B cell (primary cell): ENCODE results near the gene DIS3L2. TPM values are rescaled to one million over a fixed set of nuclear protein-coding genes. Genes with fewer than 3 reads are reported as not detected.

Experiments
- ATAC-seq: fragments of 200-7000 bp; cut with Tn5 transposase; one replicate; pipeline ENCODE4 v1.10.0; 2021; ENCODE audit warnings: low read depth, mild to moderate bottlenecking, moderate number of reproducible peaks, moderate library complexity
- CTCF ChIA-PET: fragments of 350-600 bp; sonication (Branson Sonifier 250); formaldehyde crosslinking; loops from one replicate; lab custom pipeline; 2021; ENCODE audit warnings: antibody characterized with exemption, inconsistent platforms; lab: Charles Lee
- POLR2A ChIA-PET: fragments of 350-600 bp; sonication (Branson Sonifier 250); formaldehyde crosslinking; loops from one replicate; lab custom pipeline; 2021; ENCODE audit warnings: antibody characterized with exemption; lab: Charles Lee
- DNase-seq: peaks from one replicate; pipeline ENCODE4 v3.0.0; 2013
- H2AFZ ChIP-seq: 2 replicates; pipeline ENCODE4 v1.6.1; 2012; ENCODE audit warnings: mild to moderate bottlenecking, low read depth, low read length; ENCODE audit not compliant: insufficient read depth, poor library complexity, severe bottlenecking
- H3K27ac ChIP-seq, 2 donors: 1 replicate in 1 of 2; 2 replicates in 1 of 2; pipeline ENCODE4 v1.5.1; 2012 to 2013; ENCODE audit warnings: low read length in 2 of 2, mild to moderate bottlenecking in 2 of 2, moderate library complexity in 1 of 2
- H3K27me3 ChIP-seq, 4 experiments: fragments of 200-600 bp in 1 of 4; sonication (generic) in 1 of 4; replicated peaks in 1 of 4; 1 replicate in 2 of 4; 2 replicates in 2 of 4; pipeline versions ENCODE4 v1.6.1 to v1.7.0; 2013 to 2016; ENCODE audit warnings: low read length in 3 of 4, mild to moderate bottlenecking in 2 of 4, mixed read lengths in 1 of 4, moderate library complexity in 1 of 4; ENCODE audit not compliant: insufficient read depth in 4 of 4, control insufficient read depth in 3 of 4; ENCODE audit errors: control extremely low read depth in 1 of 4
- H3K36me3 ChIP-seq, 2 experiments: replicated peaks in 1 of 2; 1 replicate in 1 of 2; 2 replicates in 1 of 2; pipeline versions ENCODE4 v1.6.1 to v1.7.1; 2013; ENCODE audit warnings: low read length in 1 of 2; ENCODE audit not compliant: insufficient read depth in 2 of 2, control insufficient read depth in 1 of 2; ENCODE audit errors: control extremely low read depth in 1 of 2, extremely low read depth in 1 of 2
- H3K4me1 ChIP-seq, 2 donors: fragments of 200-600 bp in 1 of 2; sonication (generic) in 1 of 2; 1 replicate in 1 of 2; 2 replicates in 1 of 2; pipeline versions ENCODE4 v1.5.1 to v1.6.1; 2013 to 2017; ENCODE audit warnings: low read length in 2 of 2; ENCODE audit not compliant: control insufficient read depth in 2 of 2, insufficient read depth in 2 of 2
- H3K4me2 ChIP-seq: replicated peaks from 2 replicates; pipeline ENCODE3; 2012; ENCODE audit warnings: mild to moderate bottlenecking, low read depth, low read length; ENCODE audit not compliant: poor library complexity, severe bottlenecking
- H3K4me3 ChIP-seq, 5 experiments: fragments of 200-600 bp in 1 of 5; sonication (generic) in 1 of 5; 1 replicate in 3 of 5; 2 replicates in 2 of 5; pipeline versions ENCODE4 v1.5.1 to v1.7.0; 2011 to 2016; ENCODE audit warnings: low read length in 4 of 5, mild to moderate bottlenecking in 4 of 5, low read depth in 2 of 5, control low read depth in 1 of 5, moderate library complexity in 1 of 5; ENCODE audit not compliant: insufficient read depth in 1 of 5; ENCODE audit errors: control extremely low read depth in 1 of 5, extremely low read depth in 1 of 5
- H3K79me2 ChIP-seq: fragments of 200-600 bp; sonication (generic); one replicate; pipeline ENCODE4 v1.6.0; 2016; ENCODE audit warnings: low read length; ENCODE audit not compliant: control insufficient read depth, insufficient read depth
- H3K9ac ChIP-seq: fragments of 200-600 bp; sonication (generic); 2 replicates; pipeline ENCODE4 v1.6.1; 2017; ENCODE audit warnings: mild to moderate bottlenecking, low read length, moderate library complexity
- H3K9me3 ChIP-seq, 3 donors: one replicate each; pipeline versions ENCODE4 v1.6.1 to v1.7.1; 2013; ENCODE audit warnings: low read length in 2 of 3; ENCODE audit not compliant: control insufficient read depth in 2 of 3, insufficient read depth in 1 of 3; ENCODE audit errors: control extremely low read depth in 1 of 3
- H4K20me1 ChIP-seq: 2 replicates; pipeline ENCODE4 v1.6.0; 2012; ENCODE audit warnings: mild to moderate bottlenecking, low read length; ENCODE audit not compliant: insufficient read depth, control insufficient read depth, poor library complexity, severe bottlenecking
- H3K27ac Mint-ChIP-seq: one replicate; pipeline ENCODE4 v1.8.0; 2021; ENCODE audit warnings: mixed read lengths
- H3K27me3 Mint-ChIP-seq: one replicate; pipeline ENCODE4 v1.8.0; 2021; ENCODE audit warnings: mixed read lengths
- H3K4me1 Mint-ChIP-seq: one replicate; pipeline ENCODE4 v1.8.0; 2021; ENCODE audit warnings: mixed read lengths
- H3K4me3 Mint-ChIP-seq: one replicate; pipeline ENCODE4 v1.8.0; 2021; ENCODE audit warnings: mixed read lengths
- H3K9me3 Mint-ChIP-seq: one replicate; pipeline ENCODE4 v1.8.0; 2022; ENCODE audit warnings: mixed read lengths; ENCODE audit not compliant: insufficient read depth
- EZH2 ChIP-seq: IDR thresholded peaks from 2 replicates; pipeline ENCODE4 v1.6.1; 2012; ENCODE audit warnings: borderline replicate concordance, low read depth, mild to moderate bottlenecking, moderate library complexity, low read length; ENCODE audit not compliant: insufficient read depth, poor library complexity, severe bottlenecking
- whole genome bisulfite sequencing: methylation state at CpG from one replicate; pipeline ENCODE4 v1.1.5; 2013; ENCODE audit warnings: missing lambda C conversion rate; ENCODE audit not compliant: insufficient coverage; 5-methylcytosine and 5-hydroxymethylcytosine counted together
- intact Hi-C: fragments of 100-400 bp; cut with micrococcal nuclease; formaldehyde crosslinking; loops from one replicate; pipeline ENCODE4 v1.10.0; 2022
- polyA plus RNA-seq: library from polyadenylated mRNA; depleted of rRNA; stranded (reverse); fragments of >200 nt; gene quantifications from 2 replicates; pipeline ENCODE4 v1.2.3, GENCODE V29; 2012
- total RNA-seq, 2 donors: library from RNA; stranded (reverse); fragments of 120-200 nt in 1 of 2; gene quantifications; 1 replicate in 1 of 2; 2 replicates in 1 of 2; pipeline versions ENCODE4 v1.2.3 to v1.2.4, GENCODE V29; 2013 to 2022
- TF ChIP-seq, protein P1 (sequence below): fragments of 200-600 bp; IDR thresholded peaks from one replicate; pipeline ENCODE4 v1.8.0; 2022; ENCODE audit warnings: antibody characterized with exemption, mild to moderate bottlenecking

The DIS3L2 gene
- total and polyA plus RNA-seq, 2 donors (not counting 1 experiment from before 2014, with no cell fraction given) = 34.5 to 70.1 TPM

DNA sequence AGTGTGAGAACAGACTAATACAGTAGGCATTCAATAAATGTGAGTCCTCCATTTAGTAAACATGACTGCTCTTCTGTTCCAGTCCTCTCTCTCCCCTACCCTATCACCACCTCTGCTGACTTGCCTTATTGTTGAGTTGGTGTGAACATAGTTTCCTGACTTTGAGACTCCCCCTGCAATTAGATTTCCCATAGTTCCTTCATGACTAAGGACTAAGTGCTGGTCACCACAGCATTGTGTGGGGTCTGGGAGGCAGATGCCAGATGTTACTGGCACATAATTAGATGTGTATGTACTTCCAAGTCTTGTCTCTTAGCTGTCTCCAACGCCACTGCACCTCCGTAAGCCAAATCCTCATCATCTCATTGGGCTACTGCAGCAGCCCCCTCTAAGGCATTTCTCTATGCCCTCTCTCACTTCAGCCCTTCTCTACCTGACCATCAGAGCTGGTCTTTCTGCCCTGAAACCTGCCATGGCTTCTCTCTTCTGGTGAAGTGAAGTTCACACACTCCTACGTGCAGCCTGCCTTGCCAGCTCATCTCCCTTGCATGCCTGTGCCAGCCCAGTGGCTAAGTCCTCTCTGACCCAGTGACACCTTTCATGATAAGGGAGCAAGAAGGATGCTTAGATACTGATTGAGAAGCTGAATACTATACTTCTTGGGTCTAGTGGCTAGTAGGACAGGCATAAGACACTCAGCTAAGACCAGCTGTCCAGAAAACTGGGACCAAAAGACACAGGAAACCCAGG lies 335.4 kb downstream of the DIS3L2 start:
- Mint-ChIP-seq H3K27ac (no peak overlapping the region), H3K4me1 (peaks cover 10% of the 10 kb centered on the region), H3K9me3 (no peaks in the 10 kb centered on the region), H3K27me3 (no peaks in the 10 kb centered on the region), H3K4me3 (no peak overlapping the region)
- no peak overlapping the region for H3K4me2 ChIP-seq
- no peak for TF ChIP-seq EZH2
- TF ChIP-seq, protein P1, sequence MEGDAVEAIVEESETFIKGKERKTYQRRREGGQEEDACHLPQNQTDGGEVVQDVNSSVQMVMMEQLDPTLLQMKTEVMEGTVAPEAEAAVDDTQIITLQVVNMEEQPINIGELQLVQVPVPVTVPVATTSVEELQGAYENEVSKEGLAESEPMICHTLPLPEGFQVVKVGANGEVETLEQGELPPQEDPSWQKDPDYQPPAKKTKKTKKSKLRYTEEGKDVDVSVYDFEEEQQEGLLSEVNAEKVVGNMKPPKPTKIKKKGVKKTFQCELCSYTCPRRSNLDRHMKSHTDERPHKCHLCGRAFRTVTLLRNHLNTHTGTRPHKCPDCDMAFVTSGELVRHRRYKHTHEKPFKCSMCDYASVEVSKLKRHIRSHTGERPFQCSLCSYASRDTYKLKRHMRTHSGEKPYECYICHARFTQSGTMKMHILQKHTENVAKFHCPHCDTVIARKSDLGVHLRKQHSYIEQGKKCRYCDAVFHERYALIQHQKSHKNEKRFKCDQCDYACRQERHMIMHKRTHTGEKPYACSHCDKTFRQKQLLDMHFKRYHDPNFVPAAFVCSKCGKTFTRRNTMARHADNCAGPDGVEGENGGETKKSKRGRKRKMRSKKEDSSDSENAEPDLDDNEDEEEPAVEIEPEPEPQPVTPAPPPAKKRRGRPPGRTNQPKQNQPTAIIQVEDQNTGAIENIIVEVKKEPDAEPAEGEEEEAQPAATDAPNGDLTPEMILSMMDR = no peak
- CTCF ChIA-PET = interaction anchor here (0.7 to 1.3 kb wide), 2 partner anchors 13 to 29 kb away, joined by 3 to 4 read pairs; no protein-coding TSS in a partner anchor
- H3K9ac ChIP-seq = no peak overlapping the region
- peaks cover 0 to 34% of the 10 kb centered on the region in 2 experiments for H3K36me3 ChIP-seq
- no peaks in the 10 kb centered on the region for H3K79me2 ChIP-seq
- H3K4me3 ChIP-seq = no peak overlapping the region
- no peak overlapping the region for H3K27ac ChIP-seq
- H4K20me1 ChIP-seq = no peaks in the 10 kb centered on the region
- no peaks in the 10 kb centered on the region for H3K27me3 ChIP-seq
- WGBS = 100% methylated on average over 3 of the region's 3 CpGs
- intact Hi-C loops = no loop called here
- no peak for DNase-seq
- H2AFZ ChIP-seq = no peak overlapping the region
- no peak for ATAC-seq
- POLR2A ChIA-PET = no interaction called here
- H3K9me3 ChIP-seq = no peaks in the 10 kb centered on the region
- peaks cover 0 to 5% of the 10 kb centered on the region in 2 donors for H3K4me1 ChIP-seq

DNA sequence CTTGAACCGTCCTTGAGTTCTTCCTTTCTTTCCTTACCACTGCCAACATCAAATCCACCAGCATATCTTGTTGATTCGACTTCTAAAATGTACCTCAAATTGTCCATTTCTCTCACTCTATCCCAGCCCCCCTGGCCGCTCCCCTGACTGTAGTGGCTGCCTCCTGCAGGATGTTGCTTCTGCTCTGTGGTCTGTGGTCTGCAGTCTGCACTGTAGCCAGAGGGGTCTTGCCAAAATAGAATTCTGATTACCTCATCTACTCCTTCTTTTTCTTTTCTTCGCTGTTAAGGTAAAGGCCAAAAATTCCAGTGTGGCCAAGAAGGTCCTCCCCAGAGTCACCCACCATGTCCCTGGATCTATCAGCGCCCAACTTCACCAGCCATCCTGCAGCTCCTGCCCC lies 337.6 kb downstream of the DIS3L2 start:
- TF ChIP-seq EZH2 = no peak
- TF ChIP-seq, protein P1 = no peak
- no peaks in the 10 kb centered on the region for H3K9me3 Mint-ChIP-seq
- H3K9ac ChIP-seq = no peak overlapping the region
- H3K4me1 ChIP-seq = no peaks in the 10 kb centered on the region
- H3K4me2 ChIP-seq = no peak overlapping the region
- ATAC-seq = no peak
- H4K20me1 ChIP-seq = no peaks in the 10 kb centered on the region
- no peaks in the 10 kb centered on the region for H3K27me3 Mint-ChIP-seq
- H2AFZ ChIP-seq = no peak overlapping the region
- H3K79me2 ChIP-seq = no peaks in the 10 kb centered on the region
- no peak overlapping the region for H3K27ac ChIP-seq
- CTCF ChIA-PET = no interaction called here
- 34% methylated on average over 5 of the region's 5 CpGs for WGBS
- no peaks in the 10 kb centered on the region for H3K9me3 ChIP-seq
- intact Hi-C loops = no loop called here
- no peak overlapping the region for H3K4me3 ChIP-seq
- POLR2A ChIA-PET = no interaction called here
- no peak for DNase-seq
- H3K27me3 ChIP-seq = no peaks in the 10 kb centered on the region
- H3K4me3 Mint-ChIP-seq = no peak overlapping the region
- peaks cover 2 to 33% of the 10 kb centered on the region in 2 experiments for H3K36me3 ChIP-seq
- H3K4me1 Mint-ChIP-seq = no peaks in the 10 kb centered on the region
- no peak overlapping the region for H3K27ac Mint-ChIP-seq
